Measurements from ENCODE around the gene VASH1. TPM values are rescaled to one million over a fixed set of nuclear protein-coding genes. Genes with fewer than 3 reads are reported as not detected.

VASH1 gene
- total and polyA plus RNA-seq, 2 of the 13 experiments (the other 11 are each of a cell fraction or from before 2014, with no cell fraction given), result 0.11 to 0.24 TPM

GRCh38 chr14:76782115-76782884 lies 21.0 kb downstream of the VASH1 start:
- BruUV-seq (replicated peaks), result no TSS peak
- H3K9me3 ChIP-seq (ENCODE audit: low read length), result no peaks in the 10 kb centered on the region

More at GRCh38 chr14:76782115-76782884, 21.0 kb downstream of the VASH1 start:
- Histone ChIP-seq H3K4me2 (ENCODE audit: low read depth, low read length) (no peak overlapping the region), H3K27me3 (ENCODE audit: control insufficient read depth in 1 of 2, insufficient read depth in 2 of 2, low read length in 2 of 2) (no peaks in the 10 kb centered on the region), H3K4me1 (ENCODE audit: insufficient read depth, low read length) (no peaks in the 10 kb centered on the region), H3K36me3 (replicated peaks in 1 of 2; ENCODE audit: control insufficient read depth in 1 of 2, insufficient read depth in 2 of 2, low read length in 2 of 2) (peaks cover 6 to 18% of the 10 kb centered on the region in 2 experiments; a peak in 4 of 5 replicates), H3K9ac (ENCODE audit: insufficient read depth, low read depth, low read length) (no peak overlapping the region), H3K4me3 (replicated peaks in 1 of 3; ENCODE audit: insufficient read depth in 1 of 3, low read depth in 2 of 3, low read length in 3 of 3) (no peak overlapping the region), H3K27ac (ENCODE audit: extremely low read length, insufficient read depth, low read length) (no peak overlapping the region), H2AFZ (ENCODE audit: low read length) (no peak overlapping the region), H4K20me1 (ENCODE audit: insufficient read depth, low read length) (peaks cover 4% of the 10 kb centered on the region; the same call in 1 of the 2 replicates), H3K79me2 (ENCODE audit: insufficient read depth, low read length) (no peaks in the 10 kb centered on the region)
- 90% methylated on average over 5 of the region's 10 CpGs for WGBS (ENCODE audit: low lambda C conversion rate)
- POLR2A ChIA-PET, result no interaction called here
- ATAC-seq (no peak), DNase-seq (ENCODE audit: low spot score) (no peak), FAIRE-seq (no peak)
- intact Hi-C loops (cut with micrococcal nuclease; ENCODE audit: unreplicated experiment), result no loop called here
- in situ Hi-C loops (cut with HindIII; ENCODE audit: extremely low pct_ligation_motif_present, low pct_unique_long_range_greater_than_20kb), result loop anchor here (5.0 kb wide), 1 partner anchor 70 kb away; no protein-coding TSS in a partner anchor
- TF ChIP-seq TOPORS (CRISPR knock-in tag; IDR thresholded peaks at IDR 0.05) (no peak), ZNF770 (CRISPR knock-in tag; IDR thresholded peaks at IDR 0.05) (no peak), NAIF1 (CRISPR knock-in tag; IDR thresholded peaks at IDR 0.05; ENCODE audit: borderline replicate concordance) (no peak), CREM (IDR thresholded peaks at IDR 0.05) (no peak), CREM (CRISPR knock-in tag; IDR thresholded peaks at IDR 0.05) (no peak), MAFG (CRISPR knock-in tag; IDR thresholded peaks at IDR 0.05) (no peak), PRMT3 (CRISPR knock-in tag; IDR thresholded peaks at IDR 0.05; ENCODE audit: borderline replicate concordance, low read depth) (no peak), DDIT3 (CRISPR knock-in tag; IDR thresholded peaks at IDR 0.05) (no peak), ZNF746 (CRISPR knock-in tag; IDR thresholded peaks at IDR 0.05) (no peak), PHF8 (CRISPR knock-in tag; IDR thresholded peaks at IDR 0.05) (no peak), ZNF292 (CRISPR knock-in tag; IDR thresholded peaks at IDR 0.05; ENCODE audit: borderline replicate concordance, low read depth) (no peak), ZGPAT (CRISPR knock-in tag; IDR thresholded peaks at IDR 0.05) (no peak), ATF1 (CRISPR knock-in tag; IDR thresholded peaks at IDR 0.05) (no peak), ARNT2 (CRISPR knock-in tag; IDR thresholded peaks at IDR 0.05; ENCODE audit: low read depth) (no peak), KLF9 (CRISPR knock-in tag; IDR thresholded peaks at IDR 0.05; ENCODE audit: low read depth) (no peak), AGO2 (optimal IDR thresholded peaks at IDR 0.05; ENCODE audit: low read depth, low read length) (no peak), ZNF451 (CRISPR knock-in tag; IDR thresholded peaks at IDR 0.05) (no peak), CEBPB (IDR thresholded peaks at IDR 0.05; ENCODE audit: borderline replicate concordance, low read depth, low read length) (no peak)
- CTCF ChIA-PET (ENCODE audit: low intra/inter-chr PET ratio, low total read pairs), result no interaction called here
